ENCODE measurements around the gene AK9. TPM values are rescaled to one million over a fixed set of nuclear protein-coding genes. Genes with fewer than 3 reads are reported as not detected.

Gene AK9
- total and polyA plus RNA-seq, 4 donors, result 1.1 to 5.3 (median 3.8) TPM

GRCh38 chr6:109623288-109623687 lies 67.7 kb downstream of the AK9 start:
- H3K9ac ChIP-seq (ENCODE audit: low read depth in 1 of 2, low read length in 2 of 2), result no peak overlapping the region

GRCh38 chr6:109612268-109612667 lies 78.7 kb downstream of the AK9 start:
- H3K27ac ChIP-seq (ENCODE audit: low read depth in 1 of 2, low read length in 2 of 2), result no peak overlapping the region
- no peak overlapping the region for H3K9ac ChIP-seq (ENCODE audit: low read depth in 1 of 2, low read length in 2 of 2)
- H3K4me3 ChIP-seq (ENCODE audit: low read depth in 1 of 3, low read length in 3 of 3), result no peak overlapping the region
- 62% methylated on average over 1 of the region's 1 CpG for WGBS
- H3K27me3 ChIP-seq (ENCODE audit: control insufficient read depth in 4 of 4, insufficient read depth in 4 of 4, low read length in 3 of 4), result no peaks in the 10 kb centered on the region
- no peak for TF ChIP-seq FOXA1 (IDR thresholded peaks at IDR 0.05)
- TF ChIP-seq NR2F2 (IDR thresholded peaks at IDR 0.05), result no peak
- TF ChIP-seq EGR1 (IDR thresholded peaks at IDR 0.05; ENCODE audit: low read depth in 2 of 2), result no peak
- TF ChIP-seq HNF4A (conservative IDR thresholded peaks at IDR 0.05), result no peak
- TF ChIP-seq, protein P1, sequence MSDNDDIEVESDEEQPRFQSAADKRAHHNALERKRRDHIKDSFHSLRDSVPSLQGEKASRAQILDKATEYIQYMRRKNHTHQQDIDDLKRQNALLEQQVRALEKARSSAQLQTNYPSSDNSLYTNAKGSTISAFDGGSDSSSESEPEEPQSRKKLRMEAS (IDR thresholded peaks at IDR 0.05), result no peak
- H3K9me3 ChIP-seq (ENCODE audit: control insufficient read depth in 4 of 4, low read length in 3 of 4), result peaks cover 0 to 5% (median 0%) of the 10 kb centered on the region in 4 donors
- no peaks in the 10 kb centered on the region for H3K36me3 ChIP-seq (ENCODE audit: control insufficient read depth in 4 of 4, insufficient read depth in 3 of 4, low read depth in 1 of 4, low read length in 3 of 4)
- no peaks in the 10 kb centered on the region for H3K4me1 ChIP-seq (ENCODE audit: control insufficient read depth in 4 of 4, insufficient read depth in 4 of 4, low read length in 3 of 4)
- DNase-seq (ENCODE audit: low spot score), result no peak

More at GRCh38 chr6:109623288-109623687, 67.7 kb downstream of the AK9 start:
- no peak for DNase-seq (ENCODE audit: low spot score)
- peaks cover 0 to 3% (median 1%) of the 10 kb centered on the region in 4 donors for H3K9me3 ChIP-seq (ENCODE audit: control insufficient read depth in 4 of 4, low read length in 3 of 4)
- H3K4me1 ChIP-seq (ENCODE audit: control insufficient read depth in 4 of 4, insufficient read depth in 4 of 4, low read length in 3 of 4), result no peaks in the 10 kb centered on the region
- no peak overlapping the region for H3K4me3 ChIP-seq (ENCODE audit: low read depth in 1 of 3, low read length in 3 of 3)
- TF ChIP-seq, protein P2, sequence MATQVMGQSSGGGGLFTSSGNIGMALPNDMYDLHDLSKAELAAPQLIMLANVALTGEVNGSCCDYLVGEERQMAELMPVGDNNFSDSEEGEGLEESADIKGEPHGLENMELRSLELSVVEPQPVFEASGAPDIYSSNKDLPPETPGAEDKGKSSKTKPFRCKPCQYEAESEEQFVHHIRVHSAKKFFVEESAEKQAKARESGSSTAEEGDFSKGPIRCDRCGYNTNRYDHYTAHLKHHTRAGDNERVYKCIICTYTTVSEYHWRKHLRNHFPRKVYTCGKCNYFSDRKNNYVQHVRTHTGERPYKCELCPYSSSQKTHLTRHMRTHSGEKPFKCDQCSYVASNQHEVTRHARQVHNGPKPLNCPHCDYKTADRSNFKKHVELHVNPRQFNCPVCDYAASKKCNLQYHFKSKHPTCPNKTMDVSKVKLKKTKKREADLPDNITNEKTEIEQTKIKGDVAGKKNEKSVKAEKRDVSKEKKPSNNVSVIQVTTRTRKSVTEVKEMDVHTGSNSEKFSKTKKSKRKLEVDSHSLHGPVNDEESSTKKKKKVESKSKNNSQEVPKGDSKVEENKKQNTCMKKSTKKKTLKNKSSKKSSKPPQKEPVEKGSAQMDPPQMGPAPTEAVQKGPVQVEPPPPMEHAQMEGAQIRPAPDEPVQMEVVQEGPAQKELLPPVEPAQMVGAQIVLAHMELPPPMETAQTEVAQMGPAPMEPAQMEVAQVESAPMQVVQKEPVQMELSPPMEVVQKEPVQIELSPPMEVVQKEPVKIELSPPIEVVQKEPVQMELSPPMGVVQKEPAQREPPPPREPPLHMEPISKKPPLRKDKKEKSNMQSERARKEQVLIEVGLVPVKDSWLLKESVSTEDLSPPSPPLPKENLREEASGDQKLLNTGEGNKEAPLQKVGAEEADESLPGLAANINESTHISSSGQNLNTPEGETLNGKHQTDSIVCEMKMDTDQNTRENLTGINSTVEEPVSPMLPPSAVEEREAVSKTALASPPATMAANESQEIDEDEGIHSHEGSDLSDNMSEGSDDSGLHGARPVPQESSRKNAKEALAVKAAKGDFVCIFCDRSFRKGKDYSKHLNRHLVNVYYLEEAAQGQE (IDR thresholded peaks at IDR 0.05), result no peak
- TF ChIP-seq, protein P3, sequence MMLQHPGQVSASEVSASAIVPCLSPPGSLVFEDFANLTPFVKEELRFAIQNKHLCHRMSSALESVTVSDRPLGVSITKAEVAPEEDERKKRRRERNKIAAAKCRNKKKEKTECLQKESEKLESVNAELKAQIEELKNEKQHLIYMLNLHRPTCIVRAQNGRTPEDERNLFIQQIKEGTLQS (IDR thresholded peaks at IDR 0.05), result no peak
- H3K27ac ChIP-seq (ENCODE audit: low read depth in 1 of 2, low read length in 2 of 2), result no peak overlapping the region
- no peaks in the 10 kb centered on the region for H3K36me3 ChIP-seq (ENCODE audit: control insufficient read depth in 4 of 4, insufficient read depth in 3 of 4, low read depth in 1 of 4, low read length in 3 of 4)
- no peaks in the 10 kb centered on the region for H3K27me3 ChIP-seq (ENCODE audit: control insufficient read depth in 4 of 4, insufficient read depth in 4 of 4, low read length in 3 of 4)
- WGBS, result 79% methylated on average over 3 of the region's 3 CpGs

GRCh38 chr6:109611502-109611901 lies 79.5 kb downstream of the AK9 start:
- no peaks in the 10 kb centered on the region for H3K27me3 ChIP-seq (ENCODE audit: control insufficient read depth in 4 of 4, insufficient read depth in 4 of 4, low read length in 3 of 4)
- no peak overlapping the region for H3K9ac ChIP-seq (ENCODE audit: low read depth in 1 of 2, low read length in 2 of 2)
- no peak for DNase-seq (ENCODE audit: low spot score)
- TF ChIP-seq RAD21 (IDR thresholded peaks at IDR 0.05), result no peak
- peaks cover 0 to under 1% (median 0%) of the 10 kb centered on the region in 4 donors for H3K36me3 ChIP-seq (ENCODE audit: control insufficient read depth in 4 of 4, insufficient read depth in 3 of 4, low read depth in 1 of 4, low read length in 3 of 4)
- no peak overlapping the region for H3K4me3 ChIP-seq (ENCODE audit: low read depth in 1 of 3, low read length in 3 of 3)
- 94% methylated on average over 1 of the region's 1 CpG for WGBS
- H3K4me1 ChIP-seq (ENCODE audit: control insufficient read depth in 4 of 4, insufficient read depth in 4 of 4, low read length in 3 of 4), result no peaks in the 10 kb centered on the region
- no peak overlapping the region for H3K27ac ChIP-seq (ENCODE audit: low read depth in 1 of 2, low read length in 2 of 2)
- H3K9me3 ChIP-seq (ENCODE audit: control insufficient read depth in 4 of 4, low read length in 3 of 4), result peaks cover 0 to 5% (median 0%) of the 10 kb centered on the region in 4 donors

GRCh38 chr6:109610590-109610989 lies 80.4 kb downstream of the AK9 start:
- Histone ChIP-seq H3K4me3 (ENCODE audit: low read depth in 1 of 3, low read length in 3 of 3) (no peak overlapping the region), H3K27me3 (ENCODE audit: control insufficient read depth in 4 of 4, insufficient read depth in 4 of 4, low read length in 3 of 4) (no peaks in the 10 kb centered on the region), H3K27ac (ENCODE audit: low read depth in 1 of 2, low read length in 2 of 2) (no peak overlapping the region), H3K9ac (ENCODE audit: low read depth in 1 of 2, low read length in 2 of 2) (no peak overlapping the region), H3K4me1 (ENCODE audit: control insufficient read depth in 4 of 4, insufficient read depth in 4 of 4, low read length in 3 of 4) (no peaks in the 10 kb centered on the region), H3K36me3 (ENCODE audit: control insufficient read depth in 4 of 4, insufficient read depth in 3 of 4, low read depth in 1 of 4, low read length in 3 of 4) (peaks cover 0 to 3% (median 0%) of the 10 kb centered on the region in 4 donors), H3K9me3 (ENCODE audit: control insufficient read depth in 4 of 4, low read length in 3 of 4) (peaks cover 0 to 5% (median 0%) of the 10 kb centered on the region in 4 donors)
- no peak for DNase-seq (ENCODE audit: low spot score)
- 75% methylated on average over 2 of the region's 2 CpGs for WGBS
- TF ChIP-seq CTCF (IDR thresholded peaks at IDR 0.05; ENCODE audit: low read depth, low read length, missing input control) (no peak), TAF1 (conservative IDR thresholded peaks at IDR 0.05) (no peak), RXRA (IDR thresholded peaks at IDR 0.05) (no peak), FOXA1 (IDR thresholded peaks at IDR 0.05) (no peak), YY1 (IDR thresholded peaks at IDR 0.05) (no peak), HNF4G (IDR thresholded peaks at IDR 0.05) (no peak), GABPA (IDR thresholded peaks at IDR 0.05 in 1 of 2, conservative IDR thresholded peaks at IDR 0.05 in 1 of 2) (no peak), RAD21 (IDR thresholded peaks at IDR 0.05) (no peak), FOXA2 (IDR thresholded peaks at IDR 0.05) (no peak), JUND (IDR thresholded peaks at IDR 0.05) (no peak)
- TF ChIP-seq, protein P4, sequence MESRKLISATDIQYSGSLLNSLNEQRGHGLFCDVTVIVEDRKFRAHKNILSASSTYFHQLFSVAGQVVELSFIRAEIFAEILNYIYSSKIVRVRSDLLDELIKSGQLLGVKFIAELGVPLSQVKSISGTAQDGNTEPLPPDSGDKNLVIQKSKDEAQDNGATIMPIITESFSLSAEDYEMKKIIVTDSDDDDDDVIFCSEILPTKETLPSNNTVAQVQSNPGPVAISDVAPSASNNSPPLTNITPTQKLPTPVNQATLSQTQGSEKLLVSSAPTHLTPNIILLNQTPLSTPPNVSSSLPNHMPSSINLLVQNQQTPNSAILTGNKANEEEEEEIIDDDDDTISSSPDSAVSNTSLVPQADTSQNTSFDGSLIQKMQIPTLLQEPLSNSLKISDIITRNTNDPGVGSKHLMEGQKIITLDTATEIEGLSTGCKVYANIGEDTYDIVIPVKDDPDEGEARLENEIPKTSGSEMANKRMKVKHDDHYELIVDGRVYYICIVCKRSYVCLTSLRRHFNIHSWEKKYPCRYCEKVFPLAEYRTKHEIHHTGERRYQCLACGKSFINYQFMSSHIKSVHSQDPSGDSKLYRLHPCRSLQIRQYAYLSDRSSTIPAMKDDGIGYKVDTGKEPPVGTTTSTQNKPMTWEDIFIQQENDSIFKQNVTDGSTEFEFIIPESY (IDR thresholded peaks at IDR 0.05), result no peak
- TF ChIP-seq, protein P3 (IDR thresholded peaks at IDR 0.05), result no peak
